Type B pancreatic cell (in vitro differentiated cells): ENCODE results near the gene DOP1A. TPM values are rescaled to one million over a fixed set of nuclear protein-coding genes. Genes with fewer than 3 reads are reported as not detected.

Experiments used
- DNase-seq: peaks from one replicate; pipeline ENCODE4 v3.0.0; 2021; ENCODE audit warnings: mixed read lengths; ENCODE audit not compliant: unreplicated experiment; ENCODE audit errors: extremely low spot score
- H3K27ac Mint-ChIP-seq: 2 replicates; pipeline ENCODE4 v1.8.0; 2021; ENCODE audit warnings: mild to moderate bottlenecking, mixed read lengths
- H3K27me3 Mint-ChIP-seq: 2 replicates; pipeline ENCODE4 v1.8.0; 2021; ENCODE audit warnings: mixed read lengths
- H3K36me3 Mint-ChIP-seq: 2 replicates; pipeline ENCODE4 v1.8.0; 2021; ENCODE audit warnings: mixed read lengths
- H3K4me1 Mint-ChIP-seq: one replicate; pipeline ENCODE4 v1.8.0; 2021; ENCODE audit warnings: mixed read lengths; ENCODE audit not compliant: unreplicated experiment
- H3K4me3 Mint-ChIP-seq: 2 replicates; pipeline ENCODE4 v1.8.0; 2021; ENCODE audit warnings: mild to moderate bottlenecking, mixed read lengths
- H3K9me3 Mint-ChIP-seq: 2 replicates; pipeline ENCODE4 v1.8.0; 2021; ENCODE audit warnings: mixed read lengths
- total RNA-seq: library from RNA; stranded (reverse); gene quantifications from 2 replicates; pipeline ENCODE4 v1.2.1, GENCODE V29; 2021; ENCODE audit warnings: low replicate concordance
- TF ChIP-seq, protein P1 (sequence below): fragments of 200-600 bp; sonication (generic); conservative IDR thresholded peaks from 2 replicates; pipeline ENCODE4 v1.5.0; 2021; ENCODE audit warnings: antibody characterized with exemption, mild to moderate bottlenecking

DOP1A gene
- total RNA-seq, 1 donor from 2014 or later = 30.1 TPM

GRCh38 chr6:83044091-83044768 lies 23.2 kb upstream of the DOP1A start:
- peaks cover 7% of the 10 kb centered on the region for H3K4me1 Mint-ChIP-seq

DNA sequence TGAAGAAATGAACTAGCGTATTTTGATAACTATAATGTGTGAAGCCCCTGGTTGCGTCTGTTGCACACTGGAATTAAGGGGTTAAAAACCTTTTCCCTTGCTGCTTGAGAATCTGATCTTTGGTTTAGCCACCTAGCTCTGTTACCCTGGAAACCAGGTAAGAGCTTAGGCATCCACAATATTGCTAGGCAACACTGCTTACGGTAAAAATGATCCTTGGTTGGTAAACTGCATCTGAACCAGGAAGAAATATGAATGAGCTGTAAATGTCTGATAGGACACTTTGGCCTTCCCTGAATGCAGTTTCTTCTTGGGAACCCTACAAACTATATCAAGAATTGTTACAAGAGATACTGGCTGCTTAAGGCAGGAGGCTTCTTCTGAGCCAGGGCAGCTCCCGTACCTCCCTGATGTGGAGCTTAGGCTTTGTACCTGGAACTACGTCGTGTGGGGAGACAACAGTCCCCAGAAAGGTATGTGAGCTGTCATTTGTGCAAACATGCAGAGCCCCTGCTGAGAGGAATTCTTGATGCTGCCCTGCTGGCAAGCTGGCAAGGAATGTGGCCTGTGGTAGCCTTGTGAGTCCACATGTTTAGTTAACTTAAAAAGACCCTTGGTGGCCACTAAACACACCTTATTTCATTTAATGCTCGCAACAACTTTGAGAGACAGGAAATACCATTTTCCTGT lies 20.3 kb upstream of the DOP1A start:
- peaks cover 25% of the 10 kb centered on the region for H3K36me3 Mint-ChIP-seq
- no peaks in the 10 kb centered on the region for H3K27me3 Mint-ChIP-seq
- no peak for DNase-seq
- no peaks in the 10 kb centered on the region for H3K9me3 Mint-ChIP-seq
- peaks cover 9% of the 10 kb centered on the region for H3K4me1 Mint-ChIP-seq
- H3K27ac Mint-ChIP-seq = peak overlapping the region; percentile 36
- no peak overlapping the region for H3K4me3 Mint-ChIP-seq
- TF ChIP-seq, protein P1, sequence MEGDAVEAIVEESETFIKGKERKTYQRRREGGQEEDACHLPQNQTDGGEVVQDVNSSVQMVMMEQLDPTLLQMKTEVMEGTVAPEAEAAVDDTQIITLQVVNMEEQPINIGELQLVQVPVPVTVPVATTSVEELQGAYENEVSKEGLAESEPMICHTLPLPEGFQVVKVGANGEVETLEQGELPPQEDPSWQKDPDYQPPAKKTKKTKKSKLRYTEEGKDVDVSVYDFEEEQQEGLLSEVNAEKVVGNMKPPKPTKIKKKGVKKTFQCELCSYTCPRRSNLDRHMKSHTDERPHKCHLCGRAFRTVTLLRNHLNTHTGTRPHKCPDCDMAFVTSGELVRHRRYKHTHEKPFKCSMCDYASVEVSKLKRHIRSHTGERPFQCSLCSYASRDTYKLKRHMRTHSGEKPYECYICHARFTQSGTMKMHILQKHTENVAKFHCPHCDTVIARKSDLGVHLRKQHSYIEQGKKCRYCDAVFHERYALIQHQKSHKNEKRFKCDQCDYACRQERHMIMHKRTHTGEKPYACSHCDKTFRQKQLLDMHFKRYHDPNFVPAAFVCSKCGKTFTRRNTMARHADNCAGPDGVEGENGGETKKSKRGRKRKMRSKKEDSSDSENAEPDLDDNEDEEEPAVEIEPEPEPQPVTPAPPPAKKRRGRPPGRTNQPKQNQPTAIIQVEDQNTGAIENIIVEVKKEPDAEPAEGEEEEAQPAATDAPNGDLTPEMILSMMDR = no peak

More at GRCh38 chr6:83044091-83044768, 23.2 kb upstream of the DOP1A start:
- Mint-ChIP-seq H3K9me3 (no peaks in the 10 kb centered on the region), H3K27ac (no peak overlapping the region), H3K4me3 (no peak overlapping the region), H3K36me3 (peaks cover 17% of the 10 kb centered on the region), H3K27me3 (no peaks in the 10 kb centered on the region)
- DNase-seq = no peak
- TF ChIP-seq, protein P1 = no peak

- DNase-seq = no peak
- Mint-ChIP-seq H3K27me3 (no peaks in the 10 kb centered on the region), H3K36me3 (peaks cover 20% of the 10 kb centered on the region), H3K27ac (no peak overlapping the region), H3K4me1 (peaks cover 17% of the 10 kb centered on the region), H3K9me3 (no peaks in the 10 kb centered on the region), H3K4me3 (no peak overlapping the region)
- TF ChIP-seq, protein P1 = no peak
Measured at GRCh38 chr6:83051377-83052172, 15.9 kb upstream of the DOP1A start.

- Mint-ChIP-seq H3K4me3 (no peak overlapping the region), H3K9me3 (no peaks in the 10 kb centered on the region), H3K4me1 (peaks cover 25% of the 10 kb centered on the region), H3K27me3 (no peaks in the 10 kb centered on the region), H3K36me3 (peaks cover 15% of the 10 kb centered on the region), H3K27ac (no peak overlapping the region)
- TF ChIP-seq, protein P1 = no peak
- no peak for DNase-seq
Measured at GRCh38 chr6:83053678-83054077, 13.8 kb upstream of the DOP1A start.

DNA sequence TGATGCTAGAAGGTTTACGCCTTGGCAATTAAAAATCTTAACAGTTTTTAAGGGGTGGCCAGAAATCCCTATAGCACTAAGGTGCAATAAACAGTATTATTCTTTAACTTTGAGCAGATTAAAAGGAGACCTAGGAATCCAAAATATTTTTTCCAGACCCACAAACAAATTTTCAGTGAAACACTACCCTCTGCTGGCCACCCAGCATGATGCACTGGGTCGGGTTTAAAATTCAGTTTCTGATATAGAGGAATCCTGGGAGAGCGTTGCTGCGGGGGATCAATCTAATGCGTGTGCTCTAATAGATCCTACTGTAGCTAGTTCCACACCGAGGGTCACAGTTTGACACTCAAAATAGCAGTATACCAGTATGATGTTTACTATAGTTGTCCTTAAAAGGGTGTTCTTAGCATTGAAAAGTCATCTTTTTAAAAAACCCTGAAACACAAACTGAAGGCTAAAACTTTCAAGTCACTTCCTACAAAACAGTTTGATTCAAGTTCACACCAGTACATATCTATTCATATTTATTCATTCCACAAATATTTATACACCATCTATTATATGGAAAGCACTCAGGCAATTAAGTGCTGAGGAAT lies 12.0 kb upstream of the DOP1A start:
- H3K27ac Mint-ChIP-seq = no peak overlapping the region
- DNase-seq = no peak
- TF ChIP-seq, protein P1 = peak; percentile 92
- no peak overlapping the region for H3K4me3 Mint-ChIP-seq
- no peaks in the 10 kb centered on the region for H3K9me3 Mint-ChIP-seq
- no peaks in the 10 kb centered on the region for H3K27me3 Mint-ChIP-seq
- peaks cover 15% of the 10 kb centered on the region for H3K36me3 Mint-ChIP-seq
- H3K4me1 Mint-ChIP-seq = peaks cover 25% of the 10 kb centered on the region
